Transverse colon (tissue), 4 donors: ENCODE measurements around the gene SOCS3. TPM values are rescaled to one million over a fixed set of nuclear protein-coding genes. Genes with fewer than 3 reads are reported as not detected.

Experiments
- DNase-seq: peaks from one replicate; pipeline ENCODE4 v3.0.0-alpha.2; 2019
- H3K27ac ChIP-seq, 4 donors: fragments of 200-600 bp; sonication (generic); 2 replicates each; pipeline ENCODE4 v1.5.1; 2016 to 2018; ENCODE audit warnings: inconsistent platforms in 4 of 4
- H3K27me3 ChIP-seq: fragments of 200-600 bp; sonication (generic); 2 replicates; pipeline ENCODE4 v1.5.1; 2017; ENCODE audit warnings: inconsistent platforms
- H3K36me3 ChIP-seq, 4 donors: fragments of 200-600 bp; sonication (generic); 2 replicates each; pipeline ENCODE4 v1.5.1; 2017 to 2019; ENCODE audit warnings: inconsistent platforms in 4 of 4
- H3K4me1 ChIP-seq, 4 donors: fragments of 200-600 bp; sonication (generic); 2 replicates each; pipeline ENCODE4 v1.5.1; 2017 to 2020; ENCODE audit warnings: inconsistent platforms in 4 of 4
- H3K4me3 ChIP-seq, 4 donors: fragments of 200-600 bp; sonication (generic); 1 replicate in 1 of 4; 2 replicates in 3 of 4; pipeline versions ENCODE4 v1.5.1 to v1.6.1; 2017 to 2019; ENCODE audit warnings: inconsistent platforms in 4 of 4
- H3K9me3 ChIP-seq, 2 donors: fragments of 200-600 bp; sonication (generic); 2 replicates each; pipeline ENCODE4 v1.5.1; 2017 to 2019; ENCODE audit warnings: inconsistent platforms in 2 of 2
- EP300 ChIP-seq: sonication (generic); formaldehyde crosslinking; IDR thresholded peaks from one replicate; pipeline ENCODE4 v1.6.1; 2017; ENCODE audit warnings: antibody characterized with exemption, low read depth
- POLR2A ChIP-seq: fragments of 450-650 bp; IDR thresholded peaks from one replicate; pipeline ENCODE4 v1.6.1; 2016; ENCODE audit warnings: antibody characterized with exemption, mild to moderate bottlenecking, moderate library complexity
- POLR2AphosphoS5 ChIP-seq, 3 donors: sonication (generic); formaldehyde crosslinking; IDR thresholded peaks; one replicate each; pipeline ENCODE4 v1.6.1; 2016; ENCODE audit warnings: antibody characterized with exemption in 3 of 3
- WGBS, 2 donors: methylation state at CpG; one replicate each; pipeline ENCODE4 v1.1.5; 2018; ENCODE audit warnings: low coverage in 1 of 2; 5-methylcytosine and 5-hydroxymethylcytosine counted together
- in situ Hi-C, 4 donors: fragments of 200-750 bp; cut with MboI; loops; one replicate each; pipeline versions ENCODE4 v1.15.0 to v1.15.1; 2017; ENCODE audit warnings: low sequenced_read_pairs in 3 of 4, low pct_ligation_motif_present in 1 of 4, low pct_unique_long_range_greater_than_20kb in 1 of 4
- intact Hi-C: fragments of 100-400 bp; cut with DNase I; formaldehyde crosslinking; loops from one replicate; pipeline ENCODE4 v1.15.1; 2023; ENCODE audit warnings: low total_unique reads
- total RNA-seq, 4 donors: library from RNA; depleted of rRNA; stranded (reverse); fragments of >200 nt; gene quantifications; one replicate each; pipeline ENCODE4 v1.1.0, GENCODE V29; 2016
- TF ChIP-seq, protein P1 (sequence below), 5 experiments: fragments of 200-600 bp in 3 of 5; fragments of 450-650 bp in 2 of 5; sonication (generic) in 3 of 5; IDR thresholded peaks; 1 replicate in 2 of 5; 2 replicates in 3 of 5; pipeline ENCODE4 v1.5.1; 2016 to 2017; ENCODE audit warnings: antibody characterized with exemption in 5 of 5, inconsistent platforms in 3 of 5, mild to moderate bottlenecking in 2 of 5, moderate library complexity in 1 of 5

SOCS3 gene
- total RNA-seq, 4 donors from 2014 or later, result 22.3 to 230 (median 37.6) TPM

- Histone ChIP-seq H3K4me3 (no peak overlapping the region), H3K36me3 (no peaks in the 10 kb centered on the region), H3K4me1 (peaks cover 10 to 31% (median 25%) of the 10 kb centered on the region in 4 donors), H3K27me3 (no peaks in the 10 kb centered on the region), H3K9me3 (no peaks in the 10 kb centered on the region), H3K27ac (no peak overlapping the region)
- intact Hi-C loops, result loop anchor here (1.0 kb wide), 1 partner anchor 60 kb away; no protein-coding TSS in a partner anchor
- 99 to 100% methylated on average over 1 to 5 of the region's 5 CpGs for WGBS, 2 donors
- in situ Hi-C loops, result loop anchor here in 3 of 4 donors (5.0 kb wide), 1 partner anchor 60 kb away; no protein-coding TSS in a partner anchor
- TF ChIP-seq, protein P1, sequence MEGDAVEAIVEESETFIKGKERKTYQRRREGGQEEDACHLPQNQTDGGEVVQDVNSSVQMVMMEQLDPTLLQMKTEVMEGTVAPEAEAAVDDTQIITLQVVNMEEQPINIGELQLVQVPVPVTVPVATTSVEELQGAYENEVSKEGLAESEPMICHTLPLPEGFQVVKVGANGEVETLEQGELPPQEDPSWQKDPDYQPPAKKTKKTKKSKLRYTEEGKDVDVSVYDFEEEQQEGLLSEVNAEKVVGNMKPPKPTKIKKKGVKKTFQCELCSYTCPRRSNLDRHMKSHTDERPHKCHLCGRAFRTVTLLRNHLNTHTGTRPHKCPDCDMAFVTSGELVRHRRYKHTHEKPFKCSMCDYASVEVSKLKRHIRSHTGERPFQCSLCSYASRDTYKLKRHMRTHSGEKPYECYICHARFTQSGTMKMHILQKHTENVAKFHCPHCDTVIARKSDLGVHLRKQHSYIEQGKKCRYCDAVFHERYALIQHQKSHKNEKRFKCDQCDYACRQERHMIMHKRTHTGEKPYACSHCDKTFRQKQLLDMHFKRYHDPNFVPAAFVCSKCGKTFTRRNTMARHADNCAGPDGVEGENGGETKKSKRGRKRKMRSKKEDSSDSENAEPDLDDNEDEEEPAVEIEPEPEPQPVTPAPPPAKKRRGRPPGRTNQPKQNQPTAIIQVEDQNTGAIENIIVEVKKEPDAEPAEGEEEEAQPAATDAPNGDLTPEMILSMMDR (IDR thresholded peaks at IDR 0.05), result no peak
- no peak for TF ChIP-seq EP300
- no peak for TF ChIP-seq POLR2A
- TF ChIP-seq POLR2AphosphoS5 (IDR thresholded peaks at IDR 0.05), result no peak
- no peak for DNase-seq
Measured at GRCh38 chr17:78362232-78362631, 2.4 kb upstream of the SOCS3 start.

GRCh38 chr17:78361225-78361701, 1.4 kb upstream of the SOCS3 start:
- no peaks in the 10 kb centered on the region for H3K9me3 ChIP-seq
- intact Hi-C loops, result loop anchor here (2.0 kb wide), 1 partner anchor 72 kb away; no protein-coding TSS in a partner anchor
- TF ChIP-seq POLR2A, result no peak
- no peak for TF ChIP-seq EP300
- no peak for TF ChIP-seq POLR2AphosphoS5 (IDR thresholded peaks at IDR 0.05)
- TF ChIP-seq, protein P1 (IDR thresholded peaks at IDR 0.05), result no peak
- no peaks in the 10 kb centered on the region for H3K27me3 ChIP-seq
- in situ Hi-C loops, result loop anchor here in 3 of 4 donors (5.0 kb wide), 1 partner anchor 61 kb away; no protein-coding TSS in a partner anchor
- WGBS, 2 donors, result 42 to 77% methylated on average over 2 to 12 of the region's 12 CpGs
- H3K4me3 ChIP-seq, result no peak overlapping the region
- no peak for DNase-seq
- peaks cover 16 to 39% (median 29%) of the 10 kb centered on the region in 4 donors for H3K4me1 ChIP-seq
- no peaks in the 10 kb centered on the region for H3K36me3 ChIP-seq
- H3K27ac ChIP-seq, result peak overlapping the region in 3 of 4 donors; percentile 87 to 98 (median 97)

- Histone ChIP-seq H3K9me3 (no peaks in the 10 kb centered on the region), H3K27me3 (no peaks in the 10 kb centered on the region), H3K27ac (peak overlapping the region; percentile 87 to 98 (median 96)), H3K36me3 (no peaks in the 10 kb centered on the region), H3K4me3 (peak overlapping the region; percentile 49 to 82 (median 78)), H3K4me1 (peaks cover 19 to 44% (median 33%) of the 10 kb centered on the region in 4 donors)
- WGBS, 2 donors, result 1% methylated on average over 46 of the region's 49 CpGs; no CpG with 5 or more reads in 1 of the 2 donors
- TF ChIP-seq, protein P1 (IDR thresholded peaks at IDR 0.05), result peak; percentile 92 to 98 (median 96)
- TF ChIP-seq POLR2A (no peak), EP300 (no peak), POLR2AphosphoS5 (IDR thresholded peaks at IDR 0.05) (peak in 2 of 3 donors; percentile 49 to 51)
- intact Hi-C loops (loop anchor here (2.0 kb wide), 1 partner anchor 72 kb away; no protein-coding TSS in a partner anchor), in situ Hi-C loops (loop anchor here in 3 of 4 donors (5.0 kb wide), 1 partner anchor 62 kb away; no protein-coding TSS in a partner anchor)
- DNase-seq, result peak; percentile 97
Measured at GRCh38 chr17:78360371-78361224, 721 bp upstream of the SOCS3 start.
